22Rv1 (cell line): ENCODE results near the gene VPS26B.

Experiments
- H3K27ac ChIP-seq: fragments of 450-650 bp; 2 replicates; pipeline ENCODE4 v1.5.1; 2017
- ZFX ChIP-seq: fragments of 450-650 bp; IDR thresholded peaks from 2 replicates; pipeline ENCODE4 v1.6.1; 2017; ENCODE audit warnings: antibody characterized with exemption, borderline replicate concordance
- TF ChIP-seq, protein P1 (sequence below): fragments of 450-650 bp; IDR thresholded peaks from 2 replicates; pipeline ENCODE4 v1.5.1; 2017; ENCODE audit warnings: mild to moderate bottlenecking

VPS26B gene

DNA sequence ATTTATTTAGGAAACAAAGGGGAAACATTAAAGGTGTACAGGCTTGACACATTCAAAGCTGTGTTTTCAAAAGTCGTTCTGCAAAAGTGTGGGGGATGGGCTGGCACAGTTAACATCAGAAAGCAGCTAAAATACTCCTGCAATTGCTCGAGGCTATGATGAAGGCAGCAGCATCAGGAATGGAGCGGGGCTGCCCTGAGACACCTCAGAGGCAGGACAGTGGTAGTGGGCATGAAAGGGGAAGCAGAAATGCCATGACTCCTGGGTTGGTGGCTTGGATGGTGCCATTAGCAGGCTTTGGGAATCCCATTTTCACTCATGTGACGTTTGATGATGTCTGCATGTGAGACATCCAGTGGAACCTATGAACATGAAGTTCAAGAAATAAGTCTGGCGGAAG lies 1.4 kb upstream of the VPS26B start:
- TF ChIP-seq, protein P1, sequence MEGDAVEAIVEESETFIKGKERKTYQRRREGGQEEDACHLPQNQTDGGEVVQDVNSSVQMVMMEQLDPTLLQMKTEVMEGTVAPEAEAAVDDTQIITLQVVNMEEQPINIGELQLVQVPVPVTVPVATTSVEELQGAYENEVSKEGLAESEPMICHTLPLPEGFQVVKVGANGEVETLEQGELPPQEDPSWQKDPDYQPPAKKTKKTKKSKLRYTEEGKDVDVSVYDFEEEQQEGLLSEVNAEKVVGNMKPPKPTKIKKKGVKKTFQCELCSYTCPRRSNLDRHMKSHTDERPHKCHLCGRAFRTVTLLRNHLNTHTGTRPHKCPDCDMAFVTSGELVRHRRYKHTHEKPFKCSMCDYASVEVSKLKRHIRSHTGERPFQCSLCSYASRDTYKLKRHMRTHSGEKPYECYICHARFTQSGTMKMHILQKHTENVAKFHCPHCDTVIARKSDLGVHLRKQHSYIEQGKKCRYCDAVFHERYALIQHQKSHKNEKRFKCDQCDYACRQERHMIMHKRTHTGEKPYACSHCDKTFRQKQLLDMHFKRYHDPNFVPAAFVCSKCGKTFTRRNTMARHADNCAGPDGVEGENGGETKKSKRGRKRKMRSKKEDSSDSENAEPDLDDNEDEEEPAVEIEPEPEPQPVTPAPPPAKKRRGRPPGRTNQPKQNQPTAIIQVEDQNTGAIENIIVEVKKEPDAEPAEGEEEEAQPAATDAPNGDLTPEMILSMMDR = no peak
- TF ChIP-seq ZFX = no peak
- peak overlapping the region; percentile 81 for H3K27ac ChIP-seq

DNA sequence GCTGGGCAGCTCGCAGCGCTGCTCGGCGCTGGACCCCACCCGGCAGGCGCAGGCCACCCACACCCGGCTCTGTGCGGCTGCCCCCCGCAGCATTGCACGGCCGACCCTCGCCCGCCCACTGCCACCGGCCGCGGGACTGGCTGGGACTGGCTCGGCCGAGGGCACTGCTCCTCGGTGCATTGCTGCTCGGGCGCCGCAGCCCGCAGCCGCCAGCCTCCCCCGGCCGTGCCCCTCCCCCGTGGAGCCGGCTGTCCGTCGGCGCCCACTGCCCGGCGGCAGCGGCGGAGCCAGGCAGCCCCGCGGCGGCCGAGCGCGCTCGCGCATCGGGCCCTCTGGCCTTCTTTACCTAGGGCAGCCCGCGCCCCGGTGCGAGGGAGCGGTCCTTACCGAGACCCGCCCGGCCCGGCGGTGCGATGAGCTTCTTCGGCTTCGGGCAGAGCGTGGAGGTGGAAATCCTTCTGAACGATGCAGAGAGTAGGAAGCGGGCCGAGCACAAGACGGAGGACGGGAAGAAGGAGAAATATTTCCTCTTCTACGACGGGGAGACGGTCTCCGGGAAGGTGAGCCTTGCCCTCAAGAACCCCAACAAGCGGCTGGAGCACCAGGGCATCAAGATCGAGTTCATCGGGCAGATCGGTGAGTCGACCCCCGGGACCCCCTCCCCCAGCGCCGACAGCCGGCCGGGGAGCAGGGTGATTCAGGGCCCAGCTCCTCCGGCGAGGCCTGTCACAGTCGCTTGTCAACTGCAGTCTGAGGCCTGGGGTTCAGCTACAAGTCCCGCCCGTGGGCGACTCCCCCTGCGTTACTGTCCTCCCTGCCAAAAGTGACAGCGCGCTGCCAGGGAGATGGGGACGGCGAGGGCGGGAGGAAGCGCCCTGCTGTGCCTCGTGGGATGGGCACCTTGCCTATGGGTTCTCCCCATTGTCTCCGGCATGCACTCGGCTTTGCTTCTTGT lies 516 bp downstream of the VPS26B start:
- H3K27ac ChIP-seq = peak overlapping the region; percentile 81
- no peak for TF ChIP-seq ZFX
- TF ChIP-seq, protein P1 = no peak

DNA sequence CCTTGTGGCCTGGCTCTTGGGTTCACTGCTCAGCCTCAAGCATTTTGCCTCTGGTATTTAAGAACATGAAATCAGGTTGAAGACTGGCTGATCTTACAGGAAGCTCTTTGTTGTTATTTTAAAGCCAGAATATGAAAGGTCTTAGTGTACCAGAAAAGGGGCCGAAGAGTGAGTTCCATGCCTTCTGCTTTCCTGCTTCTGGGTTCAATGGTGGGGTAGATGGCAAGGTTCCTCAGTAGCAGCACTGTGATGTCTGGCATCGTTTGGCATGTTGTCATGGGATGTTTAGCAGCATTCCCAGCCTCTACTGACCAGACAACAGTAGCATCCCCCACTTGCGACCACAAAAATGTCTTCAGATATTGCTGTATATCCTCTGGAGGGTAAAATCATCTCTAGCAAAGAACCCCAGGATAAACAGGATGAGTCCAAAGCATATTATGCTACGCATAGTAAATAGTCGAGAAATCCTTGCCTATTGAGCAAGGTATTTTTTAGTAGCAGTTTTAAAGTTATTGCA lies 2.4 kb downstream of the VPS26B start:
- H3K27ac ChIP-seq = no peak overlapping the region

DNA sequence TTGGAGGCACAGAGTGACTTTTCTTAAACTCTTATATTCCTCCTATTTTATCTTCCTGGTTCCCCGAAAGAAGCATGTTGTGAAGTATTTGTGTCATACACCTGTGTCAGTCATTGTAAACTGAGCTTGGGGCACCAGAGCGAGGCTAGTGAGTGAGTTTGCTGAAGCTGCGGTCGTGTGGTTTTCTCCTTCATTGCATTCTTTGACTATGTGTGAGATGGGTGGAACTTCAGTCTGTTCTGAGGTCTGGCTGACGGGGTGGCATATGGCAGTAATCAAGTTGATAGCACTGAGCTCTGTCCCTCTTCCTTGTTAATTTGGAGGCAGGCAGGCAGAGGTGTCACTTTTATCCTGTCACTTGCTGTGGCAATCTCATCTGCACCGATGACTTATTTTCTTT lies 4.2 kb downstream of the VPS26B start:
- TF ChIP-seq, protein P1 = no peak
- TF ChIP-seq ZFX = no peak
- H3K27ac ChIP-seq = no peak overlapping the region

More for the DNA sequence above, 2.4 kb downstream of the VPS26B start:
- TF ChIP-seq ZFX = no peak
- TF ChIP-seq, protein P1 = no peak

DNA sequence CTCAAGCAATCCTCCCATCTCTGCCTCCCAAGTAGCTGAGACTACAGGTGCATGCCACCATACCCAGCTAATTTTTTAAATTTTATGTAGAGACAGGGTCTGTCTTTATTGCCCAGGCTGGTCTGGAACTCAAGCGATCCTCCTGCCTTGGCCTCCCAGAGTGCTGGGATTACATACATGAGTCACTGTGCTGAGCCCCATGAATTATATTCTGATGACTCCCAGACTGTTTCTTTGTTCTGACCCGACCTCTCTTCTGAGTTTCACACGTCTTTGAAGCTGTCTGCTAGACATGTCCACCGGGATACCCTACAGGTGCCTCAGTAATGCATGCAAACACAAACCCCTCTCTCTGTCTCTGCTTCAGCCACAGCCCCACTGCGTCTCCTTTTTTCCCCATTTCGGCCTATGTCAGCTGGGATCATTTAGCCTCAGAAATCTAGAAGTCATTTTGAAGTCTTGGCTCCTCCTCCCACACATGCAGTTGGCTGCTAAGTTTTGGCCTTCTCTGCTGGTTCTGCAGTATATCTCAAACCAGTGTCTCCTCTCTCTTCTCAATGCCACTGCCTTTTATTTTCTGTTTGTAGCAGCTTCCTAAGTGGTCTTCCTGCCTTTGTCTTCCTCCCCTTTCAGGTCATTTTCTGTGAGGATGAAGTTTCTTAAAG lies 4.8 kb downstream of the VPS26B start:
- no peak overlapping the region for H3K27ac ChIP-seq
- no peak for TF ChIP-seq ZFX
- TF ChIP-seq, protein P1 = no peak

DNA sequence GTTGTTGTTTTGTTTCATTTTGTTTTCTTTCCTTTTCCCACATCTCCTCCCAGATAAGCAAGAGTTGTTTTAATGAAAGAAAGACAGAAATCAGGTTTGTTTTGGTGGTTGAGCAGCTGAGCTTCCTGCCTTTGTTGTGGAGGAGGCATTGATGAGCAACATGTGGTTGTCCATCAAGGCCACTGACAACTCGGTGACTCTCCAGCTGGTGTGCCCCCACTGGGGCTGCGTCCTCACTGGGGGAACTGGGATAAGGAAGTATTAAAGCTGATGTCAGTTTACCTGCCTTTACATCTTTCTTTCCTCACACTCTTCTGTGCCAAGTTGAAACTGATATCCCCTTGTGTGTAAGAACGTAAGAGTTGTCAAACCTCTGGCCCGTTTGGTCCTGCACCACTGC lies 5.9 kb downstream of the VPS26B start:
- no peak overlapping the region for H3K27ac ChIP-seq
- TF ChIP-seq, protein P1 = no peak
- no peak for TF ChIP-seq ZFX
